GM21619 (cell line): ENCODE results near the gene BLID.

Source experiments
- ATAC-seq: cut with Tn5 transposase; IDR thresholded peaks from one replicate; pipeline ENCODE4 v1.9.1; 2021; ENCODE audit not compliant: unreplicated experiment

The BLID gene

GRCh38 chr11:122085264-122085663 is 30.8 kb downstream of the BLID start:
- ATAC-seq, result no peak

GRCh38 chr11:122082205-122082604 is 33.8 kb downstream of the BLID start:
- no peak for ATAC-seq

- no peak for ATAC-seq
These were observed 34.9 kb downstream of the BLID start for GRCh38 chr11:122081073-122081472.

- ATAC-seq, result no peak
These were observed 38.6 kb downstream of the BLID start for GRCh38 chr11:122077459-122077858.

- no peak for ATAC-seq
These were observed 39.4 kb downstream of the BLID start for GRCh38 chr11:122076512-122077120.

GRCh38 chr11:122075016-122075415 is 41.0 kb downstream of the BLID start:
- ATAC-seq, result no peak

GRCh38 chr11:122074022-122074421 is 42.0 kb downstream of the BLID start:
- ATAC-seq, result no peak

- ATAC-seq, result no peak
These were observed 44.3 kb downstream of the BLID start for GRCh38 chr11:122071709-122072202.

GRCh38 chr11:122069707-122070360 is 46.2 kb downstream of the BLID start:
- no peak for ATAC-seq

GRCh38 chr11:122068837-122069236 is 47.2 kb downstream of the BLID start:
- no peak for ATAC-seq

GRCh38 chr11:122068141-122068540 is 47.9 kb downstream of the BLID start:
- no peak for ATAC-seq
